C4-2B (cell line): ENCODE measurements around the gene TREX2.

ENCODE experiments used
- CTCF ChIP-seq: fragments of 450-650 bp; conservative IDR thresholded peaks from 2 replicates; pipeline ENCODE4 v1.5.1; 2017; ENCODE audit warnings: mild to moderate bottlenecking
- ZFX ChIP-seq: fragments of 450-650 bp; IDR thresholded peaks from 2 replicates; pipeline ENCODE4 v1.6.1; 2017

- TF ChIP-seq ZFX: no peak
- TF ChIP-seq CTCF: no peak
Observed at GRCh38 chrX:153441296-153441695, 4.6 kb downstream of the TREX2 start.
